ELR (cell line): ENCODE measurements around the gene SAYSD1.

Experiments used
- DNase-seq: peaks from one replicate; pipeline ENCODE4 v3.0.0-alpha.2; 2015; ENCODE audit warnings: low read depth

Gene SAYSD1

GRCh38 chr6:39079197-39080125 lies 35.5 kb downstream of the SAYSD1 start:
- DNase-seq = no peak

- DNase-seq = no peak
Observed at GRCh38 chr6:39078695-39079094, 36.3 kb downstream of the SAYSD1 start.

GRCh38 chr6:39077882-39078594 lies 36.9 kb downstream of the SAYSD1 start:
- no peak for DNase-seq

GRCh38 chr6:39076623-39077535 lies 38.1 kb downstream of the SAYSD1 start:
- DNase-seq = no peak

DNA sequence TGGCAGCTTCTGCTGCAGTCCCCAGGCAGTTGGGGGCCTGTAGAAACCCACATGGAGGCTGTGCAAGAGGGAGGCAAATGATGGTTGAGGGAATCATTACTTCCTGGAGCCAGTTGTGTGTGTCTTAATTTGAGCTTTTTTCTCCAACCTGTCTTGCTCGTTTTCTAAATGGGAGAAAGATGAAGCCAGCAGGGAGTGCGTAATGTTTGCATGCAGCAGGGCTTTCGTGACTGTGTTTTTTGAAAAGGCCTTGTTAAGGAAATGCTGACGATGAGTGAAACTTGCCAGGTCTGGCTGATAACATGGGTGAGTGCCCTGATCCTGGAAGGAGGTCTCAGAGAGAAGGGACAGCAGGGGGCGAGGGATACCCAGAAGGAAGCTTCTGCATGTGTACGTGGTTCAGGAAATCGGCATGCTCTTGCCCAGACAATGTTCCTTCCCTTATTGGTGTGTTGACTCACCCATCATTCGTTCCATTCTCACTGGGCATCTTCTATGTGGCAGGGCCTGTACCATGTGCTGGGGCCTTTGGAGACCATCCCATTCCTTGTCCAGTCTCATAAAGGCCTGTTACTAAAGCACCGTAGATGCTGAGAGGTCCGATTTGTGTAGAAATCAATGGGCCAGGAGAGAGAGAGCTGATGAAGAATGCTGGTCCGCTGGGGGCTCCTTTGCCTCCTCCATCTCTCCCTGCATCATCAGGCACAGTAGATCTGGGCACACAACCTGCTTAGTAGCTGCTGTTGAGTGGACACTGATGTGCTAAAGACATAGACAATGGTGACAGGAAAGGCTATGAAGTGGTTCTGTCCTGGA lies 39.0 kb downstream of the SAYSD1 start:
- no peak for DNase-seq

DNA sequence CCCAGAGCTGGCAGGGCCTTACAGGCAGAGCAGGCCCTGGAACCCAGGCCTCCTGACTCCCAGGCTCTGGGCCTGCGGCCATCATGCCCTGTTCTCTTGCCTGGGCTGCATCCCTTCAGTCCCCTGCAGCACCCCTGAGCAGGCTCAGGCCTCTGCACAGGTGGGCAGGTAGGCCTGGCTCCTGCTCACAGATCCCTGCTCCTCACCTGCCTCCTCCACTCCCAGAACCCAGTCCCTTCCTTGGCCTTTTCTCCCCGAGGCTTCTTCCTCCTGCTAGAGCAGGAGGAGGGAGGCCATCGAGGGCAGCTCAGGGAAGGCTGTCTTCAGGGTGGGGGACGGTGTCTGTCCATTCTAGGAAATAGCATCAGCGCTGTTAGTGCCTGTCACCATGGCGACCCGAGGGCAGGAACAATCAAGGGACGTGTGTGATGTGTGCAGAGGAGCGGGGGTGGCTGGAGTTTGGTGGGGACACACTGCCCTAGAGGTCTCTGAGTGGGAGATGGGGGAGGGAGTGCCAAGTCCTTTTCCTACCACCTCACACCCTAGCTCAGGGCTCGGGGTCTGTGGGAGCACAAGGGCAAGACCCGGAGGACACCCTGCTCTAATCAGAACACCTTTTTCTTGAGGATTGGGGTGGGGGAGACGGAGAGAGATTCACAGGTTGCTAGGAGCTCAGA lies 39.8 kb downstream of the SAYSD1 start:
- no peak for DNase-seq

- no peak for DNase-seq
Observed at GRCh38 chr6:39074486-39074885, 40.5 kb downstream of the SAYSD1 start.

GRCh38 chr6:39073471-39074355 lies 41.3 kb downstream of the SAYSD1 start:
- no peak for DNase-seq

GRCh38 chr6:39072830-39073229 lies 42.2 kb downstream of the SAYSD1 start:
- DNase-seq = no peak

GRCh38 chr6:39068391-39068790 lies 46.6 kb downstream of the SAYSD1 start:
- no peak for DNase-seq

- DNase-seq = no peak
Observed at GRCh38 chr6:39065561-39065960, 49.4 kb downstream of the SAYSD1 start.

DNA sequence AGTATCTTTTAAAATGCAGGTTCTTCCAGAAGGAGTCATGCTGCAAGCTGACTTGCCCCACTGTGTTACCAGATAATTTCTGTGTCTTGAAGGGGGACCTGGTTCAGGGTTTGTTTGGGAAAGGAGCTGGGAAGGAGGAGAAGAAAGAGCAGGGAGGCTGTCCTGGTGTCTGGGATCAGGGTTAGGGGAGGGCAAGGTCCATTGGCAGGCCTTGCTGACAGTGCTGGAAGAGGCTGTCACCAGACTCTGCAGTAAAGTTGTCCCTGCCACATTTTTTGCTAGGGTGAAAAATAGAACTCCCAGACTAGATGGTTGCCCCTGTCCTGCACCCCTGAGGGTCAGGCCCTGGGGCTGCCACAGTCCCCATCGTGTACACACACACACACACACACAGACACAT lies 51.5 kb downstream of the SAYSD1 start:
- DNase-seq = no peak

DNA sequence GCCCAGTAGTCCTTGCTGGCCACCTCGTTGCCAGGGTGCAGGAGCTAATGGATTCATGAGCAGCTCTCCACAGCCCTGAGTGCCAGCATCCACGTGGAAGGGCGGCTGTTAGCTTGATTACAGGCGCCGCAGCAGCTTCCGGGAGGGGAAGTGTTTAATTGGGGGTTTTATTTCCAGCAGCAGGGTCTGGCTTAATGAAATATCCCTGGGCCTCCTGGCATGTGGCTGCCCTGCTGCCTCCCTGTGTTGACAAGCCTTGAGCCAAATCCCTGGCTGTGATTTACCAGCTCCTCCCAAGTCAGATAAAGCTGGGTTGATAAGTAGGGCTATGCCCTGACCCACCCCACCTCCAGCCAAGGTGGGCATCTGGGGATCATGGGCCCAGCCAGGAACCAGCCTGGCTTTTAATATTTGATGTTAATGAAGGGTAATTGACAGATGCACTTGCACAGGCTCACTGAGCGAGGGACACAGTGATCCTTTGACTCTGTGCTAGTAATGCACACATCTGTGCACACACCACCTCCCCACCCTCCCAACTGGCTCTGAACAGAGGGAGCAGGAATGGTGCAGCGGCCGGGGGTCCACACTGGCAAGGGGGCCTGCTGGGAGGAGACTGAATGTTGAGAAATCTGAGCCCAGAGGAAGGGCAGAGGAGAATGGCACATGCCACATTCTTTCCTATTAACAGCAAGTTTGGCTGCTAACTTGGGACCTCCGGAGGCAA lies 52.8 kb downstream of the SAYSD1 start:
- no peak for DNase-seq

DNA sequence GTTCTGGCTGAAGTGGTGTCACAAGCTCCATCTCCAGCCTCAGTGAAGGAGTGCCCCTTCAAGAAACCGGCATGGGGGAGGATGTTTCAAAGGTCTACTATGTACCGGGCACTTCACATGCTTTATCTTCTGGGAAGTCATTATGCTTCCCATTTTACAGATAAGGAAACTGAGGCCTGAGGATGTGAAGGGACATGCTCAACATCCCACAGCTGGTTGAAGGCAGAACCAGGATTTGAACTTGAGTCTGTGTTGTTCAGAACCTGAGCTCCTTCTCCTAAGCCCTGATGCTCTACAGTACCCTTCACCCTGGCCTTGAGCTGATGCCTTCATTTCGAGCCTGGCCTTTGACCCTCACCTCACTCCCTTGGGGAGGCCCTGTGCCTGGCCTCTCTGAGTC lies 53.4 kb downstream of the SAYSD1 start:
- no peak for DNase-seq

- DNase-seq = no peak
Observed at GRCh38 chr6:39061182-39061581, 53.8 kb downstream of the SAYSD1 start.

- DNase-seq = no peak
Observed at GRCh38 chr6:39060467-39061160, 54.4 kb downstream of the SAYSD1 start.

- no peak for DNase-seq
Observed at GRCh38 chr6:39059496-39060310, 55.3 kb downstream of the SAYSD1 start.
